ENCODE measurements around the gene OTOGL.
"Not testable (repeated sequence)": the region's sequence is repeated elsewhere in the genome, so short reads cannot be mapped to it uniquely, and the experiment has no call there.

The OTOGL gene

DNA sequence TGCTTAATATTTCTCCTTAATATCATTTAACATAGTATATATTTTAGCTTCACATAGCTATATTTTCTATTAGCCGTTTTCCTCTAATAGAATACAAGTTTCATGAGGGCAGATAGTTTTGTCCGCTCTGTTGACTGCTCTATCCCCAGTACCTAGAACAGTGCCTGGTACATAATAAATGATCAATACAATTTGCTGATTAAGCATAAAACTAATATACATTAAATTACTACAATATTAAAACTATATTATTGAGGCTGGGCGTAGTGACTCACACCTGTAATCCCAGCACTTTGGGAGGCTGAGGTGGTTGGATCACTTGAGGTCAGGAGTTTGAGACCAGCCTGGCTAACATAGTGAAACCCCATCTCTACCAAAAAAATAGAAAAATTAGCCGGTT, 128.6 kb downstream of the OTOGL start:
- not testable (repeated sequence) for DNase-seq

DNA sequence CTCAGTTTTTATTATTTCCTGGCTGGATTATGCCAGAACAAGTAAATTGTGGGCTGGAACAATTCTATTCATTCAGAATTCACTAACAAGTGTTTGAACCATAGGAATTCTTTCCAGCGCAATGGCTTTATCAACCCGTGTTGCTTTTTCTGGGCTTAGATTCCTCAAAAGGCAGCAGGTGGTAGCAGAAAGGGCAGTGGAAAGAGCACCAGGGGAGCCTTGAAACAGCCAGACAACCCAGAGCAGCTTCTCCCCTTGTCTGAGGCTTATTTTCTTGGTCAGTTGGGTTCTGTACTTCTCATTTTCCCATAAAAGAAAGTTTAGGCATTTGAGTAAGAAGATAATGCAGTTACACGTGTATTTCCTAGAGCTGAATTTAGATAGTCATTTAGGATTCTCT, 130.7 kb downstream of the OTOGL start:
- DNase-seq, result no peak

DNA sequence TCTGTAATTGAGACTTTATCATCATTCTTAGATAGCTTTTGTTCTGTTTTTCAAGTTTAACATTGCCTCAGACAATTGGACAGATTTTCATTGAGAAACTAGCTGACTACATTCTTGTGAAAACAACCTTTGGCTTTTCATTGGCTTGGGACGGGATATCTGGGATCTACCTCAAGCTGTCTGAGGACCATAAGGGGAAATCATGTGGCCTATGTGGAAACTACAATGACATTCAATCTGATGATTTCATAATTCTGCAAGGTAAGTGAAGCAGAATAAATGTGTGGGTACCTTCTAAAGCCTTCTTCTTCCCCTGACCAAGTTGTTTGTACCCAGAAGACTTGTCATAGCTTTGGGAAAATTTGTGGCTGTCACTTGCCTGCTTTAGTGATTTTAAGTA, 133.5 kb downstream of the OTOGL start:
- DNase-seq, result no peak

DNA sequence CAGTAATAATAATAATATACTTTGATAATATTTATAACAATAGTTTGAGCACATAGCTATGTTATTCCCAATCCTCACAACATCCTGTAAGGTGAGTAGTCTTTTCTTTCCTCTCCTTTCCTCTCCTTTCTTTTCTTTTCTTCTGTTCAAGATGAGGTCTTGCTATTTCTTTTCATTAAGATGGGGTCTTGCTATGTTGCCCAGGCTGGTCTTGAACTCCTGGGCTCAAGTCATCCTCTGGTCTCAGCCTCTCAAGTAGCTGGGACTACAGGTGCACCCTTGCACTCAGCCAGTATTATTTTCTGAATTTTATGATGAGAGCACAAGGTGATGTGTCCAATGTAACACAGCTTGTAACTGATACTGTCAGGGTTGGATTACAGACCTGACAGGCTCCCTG, 134.6 kb downstream of the OTOGL start:
- no peak for DNase-seq

DNA sequence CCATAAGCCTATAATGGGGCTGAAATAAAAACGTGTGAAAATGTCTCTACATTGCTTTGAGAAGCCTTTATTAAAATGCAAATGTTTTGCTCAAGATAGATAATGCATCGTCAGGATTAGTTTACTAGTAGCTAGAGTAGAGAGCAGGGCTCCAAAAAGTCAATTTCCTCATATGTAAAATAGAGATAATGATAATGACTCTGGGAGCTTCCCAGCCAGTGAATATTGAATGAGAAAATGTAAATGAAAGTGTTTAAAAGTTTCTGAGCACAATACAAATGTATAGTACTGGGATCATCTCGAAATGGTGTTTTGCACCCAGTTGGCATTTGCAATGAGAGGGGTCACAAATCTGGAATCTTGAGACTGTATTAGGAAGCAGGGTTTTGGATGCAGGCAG, 135.3 kb downstream of the OTOGL start:
- DNase-seq, result no peak

DNA sequence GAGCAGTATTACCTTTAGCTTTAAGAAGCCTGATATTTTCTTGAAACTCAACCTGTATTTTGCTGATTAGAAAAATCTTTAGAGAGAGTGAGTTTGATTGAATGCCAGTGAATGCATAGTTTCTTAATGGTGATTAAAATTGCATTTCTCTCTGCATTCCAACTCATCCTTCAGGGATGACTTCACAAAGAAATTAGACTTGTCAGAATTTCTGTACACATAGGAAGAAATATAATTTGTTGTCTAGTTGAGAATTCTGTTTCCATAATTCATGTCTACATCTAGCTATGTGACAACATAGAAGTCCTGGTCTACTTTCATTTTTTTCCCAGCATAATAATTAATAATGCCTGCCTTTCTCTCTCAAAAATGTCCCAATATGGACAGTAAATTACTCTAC, 136.6 kb downstream of the OTOGL start:
- no peak for DNase-seq

DNA sequence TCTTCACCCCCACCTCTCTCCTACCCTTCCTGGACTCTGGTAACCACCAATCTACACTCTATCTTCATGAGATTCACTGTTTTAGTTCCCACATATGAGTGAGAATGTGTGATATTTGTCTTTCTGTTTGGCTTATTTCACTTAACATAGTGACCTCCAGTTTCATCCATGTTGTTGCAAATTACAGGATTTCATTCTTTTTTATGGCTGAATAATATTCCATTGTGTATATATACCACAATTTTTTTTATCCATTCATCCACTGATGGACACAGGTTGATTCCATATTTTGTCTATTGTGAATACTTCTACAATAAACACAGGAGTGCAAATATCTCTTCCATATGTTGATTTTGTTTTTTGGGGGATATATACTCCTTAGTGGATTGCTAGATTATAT, 140.5 kb downstream of the OTOGL start:
- no peak for DNase-seq

DNA sequence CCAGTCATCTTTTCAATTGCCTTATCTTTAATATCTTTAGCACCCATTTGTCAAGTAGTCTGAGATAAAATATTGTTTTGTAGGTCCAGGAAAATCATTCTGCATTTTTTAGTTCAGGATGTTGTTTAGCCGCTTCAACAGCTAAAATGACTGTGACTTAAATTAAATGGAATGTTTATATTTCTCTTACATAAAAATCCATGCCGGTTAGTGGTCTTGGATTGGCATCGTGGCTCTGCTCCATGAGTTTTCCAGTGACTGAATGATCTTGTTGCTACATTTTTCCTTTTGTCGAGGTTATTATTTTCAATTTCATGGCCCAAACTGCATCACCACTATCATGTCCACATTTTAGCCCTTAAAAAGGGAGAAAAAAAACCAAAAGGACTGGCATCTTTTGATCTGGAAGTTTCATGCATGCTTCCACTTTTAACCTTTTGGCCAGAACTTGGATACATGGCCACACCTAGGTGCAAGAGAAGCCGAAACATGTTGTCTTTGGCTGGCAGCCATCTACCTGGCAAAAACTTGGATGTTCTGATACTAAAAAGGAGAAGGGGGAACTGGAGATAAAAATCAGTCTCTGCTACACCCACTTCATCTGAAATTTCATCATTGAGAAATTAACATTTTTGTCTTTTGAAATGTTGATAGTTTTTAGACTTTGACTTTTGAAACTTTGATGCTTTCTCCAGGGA, 142.4 kb downstream of the OTOGL start:
- no peak for DNase-seq

DNA sequence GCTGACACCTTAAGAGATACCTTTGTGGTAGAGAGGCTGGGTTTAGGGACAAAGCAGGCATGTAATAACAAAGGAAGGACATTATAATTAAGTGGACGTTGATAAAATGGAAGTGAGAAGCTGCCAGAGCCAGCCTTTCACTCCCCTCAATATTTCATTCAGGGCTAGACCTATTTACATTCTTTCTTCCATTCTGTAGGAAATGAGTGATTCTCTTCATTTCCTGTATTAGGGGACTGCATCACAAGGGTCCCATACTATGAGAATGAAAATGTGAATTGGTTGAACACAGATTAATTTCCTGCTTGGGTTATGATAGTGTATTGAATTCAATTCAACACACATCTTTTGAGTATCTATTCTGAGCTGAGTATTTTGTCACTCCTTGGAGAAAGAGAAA, 143.0 kb downstream of the OTOGL start:
- DNase-seq, result no peak

DNA sequence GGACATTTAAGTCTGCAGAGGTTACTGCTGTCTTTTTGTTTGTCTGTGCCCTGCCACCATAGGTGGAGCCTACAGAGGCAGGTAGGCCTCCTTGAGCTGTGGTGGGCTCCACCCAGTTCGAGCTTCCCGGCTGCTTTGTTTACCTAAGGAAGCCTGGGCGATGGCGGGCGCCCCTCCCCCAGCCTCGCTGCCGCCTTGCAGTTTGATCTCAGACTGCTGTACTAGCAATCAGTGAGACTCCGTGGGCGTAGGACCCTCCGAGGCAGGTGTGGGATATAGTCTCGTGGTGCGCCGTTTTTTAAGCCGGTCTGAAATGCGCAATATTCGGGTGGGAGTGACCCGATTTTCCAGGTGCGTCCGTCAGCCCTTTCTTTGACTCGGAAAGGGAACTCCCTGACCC, 150.2 kb downstream of the OTOGL start:
- DNase-seq, result not testable (repeated sequence)

DNA sequence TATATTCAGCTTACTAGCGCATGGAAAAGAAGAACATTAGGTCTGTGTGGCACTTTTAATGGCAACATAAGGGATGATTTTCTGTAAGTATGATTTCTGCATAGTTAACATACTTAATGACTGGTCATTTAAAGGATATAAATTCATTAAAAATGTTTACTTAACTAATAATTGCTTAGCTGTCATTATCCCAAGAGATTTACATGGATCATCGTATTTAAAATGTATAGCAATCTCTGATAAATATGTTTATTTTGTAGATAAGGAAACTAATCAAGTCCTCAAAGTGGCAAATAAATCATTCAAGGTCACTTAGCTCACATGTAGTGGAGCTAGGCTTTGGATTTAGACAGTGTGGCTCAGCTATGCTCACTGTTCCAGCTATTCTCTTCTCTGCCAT, 158.6 kb downstream of the OTOGL start:
- no peak for DNase-seq

DNA sequence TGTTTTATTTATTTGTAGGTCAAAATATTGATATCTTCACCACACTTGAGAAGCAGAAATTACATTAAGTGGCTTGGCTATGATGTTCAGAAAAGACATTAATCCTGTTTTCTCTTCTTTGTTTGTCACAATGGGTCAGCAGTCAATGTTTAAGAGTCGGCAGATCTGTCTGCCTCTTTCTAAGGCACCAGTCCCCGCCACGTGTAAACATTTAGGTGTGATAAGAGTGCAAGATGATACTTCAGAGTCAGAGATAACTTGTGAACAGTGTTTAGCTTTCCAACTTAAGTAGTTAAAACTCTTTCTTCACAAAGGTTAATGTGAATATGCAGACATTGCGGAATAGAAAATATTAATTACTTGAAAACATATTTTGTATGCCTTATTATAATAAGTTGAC, 160.9 kb downstream of the OTOGL start:
- DNase-seq, result no peak

DNA sequence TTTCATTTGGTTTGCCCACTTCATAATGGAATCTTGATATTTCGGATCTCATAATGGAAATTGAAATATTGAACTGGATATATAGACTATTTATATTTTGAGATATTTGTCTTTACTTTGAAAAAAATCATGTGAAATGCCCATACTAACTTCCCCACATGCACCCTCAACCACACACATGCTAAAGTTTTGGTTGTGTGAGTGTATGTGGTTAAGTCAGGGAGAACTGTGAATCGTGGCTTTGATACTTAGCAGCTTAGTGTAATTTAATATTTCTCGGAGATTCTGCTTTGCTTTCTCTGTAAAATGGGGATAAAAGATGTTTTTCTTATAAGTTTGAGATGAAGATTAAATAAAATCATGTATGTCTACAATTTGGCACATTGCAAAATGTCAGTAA, 162.1 kb downstream of the OTOGL start:
- DNase-seq, result no peak

DNA sequence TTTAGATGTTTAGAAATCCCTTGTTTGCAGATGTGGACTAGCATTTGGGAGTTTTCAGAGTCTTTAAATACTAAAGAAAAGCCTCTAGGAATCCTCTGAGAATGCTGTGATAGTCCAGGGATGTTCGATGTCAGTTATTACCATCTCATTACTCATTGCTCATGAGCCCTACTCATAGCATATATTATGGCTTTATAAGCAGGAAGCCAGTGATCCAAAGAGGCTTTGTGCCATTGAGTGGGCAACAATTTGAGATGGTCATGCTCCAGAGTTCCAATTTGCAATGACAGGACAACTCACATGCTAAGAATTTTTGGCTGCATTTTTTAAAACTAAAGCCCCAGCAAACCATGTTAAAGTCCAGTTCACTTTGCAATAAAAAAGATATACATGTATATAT, 163.0 kb downstream of the OTOGL start:
- no peak for DNase-seq

DNA sequence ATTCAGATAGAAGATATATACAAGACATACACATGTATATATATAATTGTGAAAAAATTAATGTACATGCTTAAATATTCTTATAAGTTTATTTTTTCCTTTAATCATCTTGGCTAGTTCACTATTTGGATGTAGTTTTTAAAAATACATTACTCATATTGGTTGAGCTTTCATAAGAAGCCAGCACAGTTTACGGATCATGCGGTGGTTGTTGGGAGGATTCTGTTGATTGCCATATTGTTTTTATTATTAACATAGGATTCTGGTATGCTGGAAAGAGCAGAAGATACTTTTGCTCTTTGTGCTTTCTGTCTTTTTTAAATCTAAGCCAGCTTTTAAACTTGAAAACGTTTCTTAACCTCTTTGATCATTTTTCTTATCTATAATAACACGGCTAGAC, 163.4 kb downstream of the OTOGL start:
- DNase-seq, result no peak

DNA sequence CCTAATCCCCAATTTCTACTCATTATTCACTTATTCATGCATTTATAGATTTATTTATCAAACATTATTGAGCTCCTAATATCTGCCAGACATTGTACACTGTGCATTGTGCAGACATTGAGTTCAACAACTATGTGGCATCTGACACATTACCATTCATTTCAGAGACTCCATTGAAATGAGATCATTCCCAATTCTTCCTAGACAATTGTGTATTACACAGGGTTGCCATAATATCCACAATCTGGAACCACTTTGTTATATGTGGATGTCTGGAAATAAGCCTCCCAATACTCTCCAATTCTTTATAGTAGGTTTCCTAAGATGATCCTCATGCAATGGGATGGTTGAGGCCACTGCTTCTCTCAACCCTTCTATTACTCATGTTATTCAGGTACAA, 165.0 kb downstream of the OTOGL start:
- DNase-seq, result no peak

DNA sequence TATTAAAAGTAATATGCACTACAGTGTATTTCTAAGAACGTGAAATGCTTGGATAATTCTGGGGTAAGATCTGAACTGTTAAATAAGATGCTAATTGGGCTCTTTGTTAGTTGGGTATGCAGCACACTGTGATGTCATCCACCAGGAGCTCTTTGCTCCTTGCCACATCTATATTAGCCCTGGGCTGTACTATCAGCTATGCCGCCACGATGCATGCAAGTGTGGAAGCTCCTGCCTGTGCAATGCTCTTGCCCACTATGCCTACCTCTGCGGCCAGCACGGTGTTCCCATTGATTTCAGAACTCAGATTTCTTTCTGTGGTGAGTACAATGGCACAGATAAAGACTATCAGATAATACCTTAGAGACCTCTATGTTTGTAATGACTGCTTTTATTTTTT, 165.6 kb downstream of the OTOGL start:
- DNase-seq, result no peak

DNA sequence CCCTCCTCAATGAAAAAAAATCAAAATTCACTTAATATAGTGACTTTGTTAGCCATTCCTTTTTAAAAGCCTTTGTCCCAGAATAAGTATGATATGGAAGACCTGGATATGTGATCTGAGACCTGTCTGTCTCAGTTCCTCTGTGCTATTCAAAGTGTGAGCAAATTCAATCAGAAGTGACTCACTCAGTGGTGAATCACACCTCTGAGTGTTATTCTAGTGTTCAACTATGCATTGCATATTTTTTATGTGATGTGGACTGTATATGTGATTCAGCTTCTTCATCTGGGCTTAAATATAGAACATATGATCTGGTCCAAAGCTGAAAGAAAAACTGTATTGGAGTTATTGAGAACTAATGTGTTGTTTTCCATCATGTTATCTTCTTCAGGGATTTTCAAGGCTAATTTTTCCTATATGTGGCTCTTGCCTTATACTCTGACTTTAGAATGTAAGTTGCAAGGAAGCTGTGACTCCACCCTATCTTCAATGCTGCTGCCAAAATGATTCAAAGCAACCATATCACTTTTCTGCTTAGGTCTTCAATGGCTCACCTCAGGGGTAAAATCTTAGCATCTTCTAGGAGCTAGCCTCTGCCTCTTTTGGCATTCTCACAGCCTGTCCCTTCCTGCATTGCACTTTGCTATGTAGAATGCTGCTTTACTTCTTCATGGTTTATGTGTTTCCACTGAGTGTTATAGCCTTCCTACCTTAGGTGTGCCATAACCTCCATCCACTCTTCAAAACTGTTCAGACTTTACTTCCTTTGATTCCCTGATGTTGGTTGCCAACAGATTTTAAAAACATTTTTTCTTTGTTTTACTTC, 169.8 kb downstream of the OTOGL start:
- no peak for DNase-seq

DNA sequence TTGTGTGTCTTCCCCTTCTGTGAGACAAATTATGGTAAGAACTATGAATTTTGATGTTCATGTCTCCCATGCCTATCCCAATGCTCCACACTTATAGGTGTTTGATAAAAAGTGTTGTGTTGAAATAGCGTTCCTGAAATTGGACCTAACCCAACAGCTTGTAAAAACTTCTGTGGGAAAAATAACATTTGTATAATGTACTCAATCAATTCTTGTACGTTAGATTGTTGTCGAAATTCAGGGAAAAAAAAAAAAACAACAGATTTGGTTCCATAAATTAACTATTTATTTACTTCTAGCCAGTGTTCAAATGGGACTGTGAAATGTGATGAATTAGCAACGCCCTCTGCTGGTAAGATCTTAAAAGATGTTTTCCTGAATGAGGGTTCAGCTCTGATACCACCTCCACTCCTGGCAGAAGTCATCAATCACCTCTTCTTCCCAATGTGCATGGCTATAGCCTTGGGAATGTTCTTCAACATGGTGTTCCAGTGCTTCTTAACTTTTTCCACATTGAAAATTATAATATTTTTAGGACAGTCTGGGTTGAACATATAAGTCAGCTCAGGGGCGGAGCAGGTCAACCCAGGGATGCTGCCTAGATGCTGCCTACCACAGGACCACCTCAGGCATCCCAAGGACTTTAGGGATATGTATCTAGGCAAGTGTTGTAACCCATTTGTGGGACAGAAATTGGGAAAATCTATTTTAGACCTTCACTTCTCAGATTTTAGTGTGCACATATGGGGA, 170.6 kb downstream of the OTOGL start:
- peak; percentile 38 for DNase-seq

DNA sequence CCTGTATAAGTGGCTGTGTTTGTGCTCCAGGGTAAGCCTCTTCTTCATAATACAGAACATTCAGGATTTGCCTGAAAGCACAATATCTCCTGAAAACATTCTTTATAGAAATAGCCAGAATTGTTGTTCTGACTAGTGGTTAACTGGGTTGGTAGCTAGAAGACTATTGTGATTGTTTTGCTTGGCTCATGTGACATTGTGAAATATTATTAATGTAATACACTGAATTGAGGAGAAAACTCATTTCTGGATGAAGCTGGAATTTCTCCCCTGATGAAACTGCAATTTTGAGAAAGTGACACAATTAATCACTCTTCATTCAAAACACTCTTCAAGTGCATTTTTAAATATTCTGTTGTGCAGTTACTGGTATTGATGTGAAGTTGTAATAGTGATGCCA, 172.4 kb downstream of the OTOGL start:
- DNase-seq, result no peak

DNA sequence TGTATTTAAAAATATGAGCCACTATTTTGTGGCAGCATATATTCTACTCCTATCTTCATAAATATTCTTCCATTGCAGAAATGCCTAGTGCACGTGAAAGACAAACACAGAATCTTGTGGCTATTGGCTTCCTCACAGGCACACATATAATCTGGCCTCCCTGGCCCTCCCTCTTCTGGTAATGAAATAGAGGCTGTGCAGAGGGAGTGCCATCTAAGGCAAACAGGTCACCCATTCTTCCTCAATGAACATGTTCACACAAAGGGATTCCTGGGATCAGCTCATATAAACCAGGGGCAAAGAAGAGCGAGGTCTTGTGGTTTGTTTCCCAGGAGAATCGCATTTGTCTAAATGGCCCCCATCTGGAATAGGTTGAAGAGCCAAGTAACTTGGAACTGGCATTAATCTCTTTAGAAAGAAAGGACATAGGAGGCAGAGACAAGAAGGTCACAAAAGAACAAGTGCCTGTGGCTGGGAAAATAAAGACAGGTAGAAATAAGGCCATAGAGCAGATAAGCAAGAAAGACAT, 173.1 kb downstream of the OTOGL start:
- no peak for DNase-seq

DNA sequence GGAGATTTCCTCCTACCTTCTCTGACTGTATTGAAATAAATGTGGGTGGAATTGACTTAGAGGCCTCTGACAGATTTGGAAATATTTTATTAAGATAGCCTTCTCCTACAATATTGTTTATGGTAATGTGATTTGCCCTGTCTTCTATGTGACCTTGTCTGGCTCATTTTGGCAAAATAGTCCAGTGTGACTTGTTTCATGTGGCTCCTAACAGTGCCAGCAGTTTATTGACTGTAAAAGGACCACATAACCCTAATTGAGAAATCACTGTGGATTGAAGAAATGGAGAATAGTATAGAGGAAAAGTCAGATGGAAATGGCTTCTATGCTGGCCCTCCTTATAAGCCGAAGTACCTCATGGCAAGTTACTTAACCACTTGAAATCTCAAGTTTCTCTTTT, 173.8 kb downstream of the OTOGL start:
- no peak for DNase-seq

DNA sequence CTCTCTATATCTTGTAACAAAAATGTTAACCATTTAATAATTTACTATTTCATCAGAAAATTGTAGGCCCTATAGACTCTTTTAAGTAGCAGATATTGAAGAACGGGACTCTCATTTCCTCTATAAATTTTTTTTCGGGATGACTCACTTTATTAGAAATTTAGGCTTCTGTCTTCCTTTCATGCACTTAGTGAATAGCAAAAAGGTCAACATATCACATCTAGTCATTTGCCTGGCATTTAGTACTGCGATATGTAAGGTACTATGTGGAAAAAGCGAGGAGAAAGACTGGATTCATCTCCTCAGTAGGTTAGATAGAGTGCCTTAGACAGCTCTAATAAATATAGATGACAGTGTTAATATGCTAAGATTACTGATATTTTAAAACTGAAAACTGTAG, 178.4 kb downstream of the OTOGL start:
- DNase-seq, result no peak

DNA sequence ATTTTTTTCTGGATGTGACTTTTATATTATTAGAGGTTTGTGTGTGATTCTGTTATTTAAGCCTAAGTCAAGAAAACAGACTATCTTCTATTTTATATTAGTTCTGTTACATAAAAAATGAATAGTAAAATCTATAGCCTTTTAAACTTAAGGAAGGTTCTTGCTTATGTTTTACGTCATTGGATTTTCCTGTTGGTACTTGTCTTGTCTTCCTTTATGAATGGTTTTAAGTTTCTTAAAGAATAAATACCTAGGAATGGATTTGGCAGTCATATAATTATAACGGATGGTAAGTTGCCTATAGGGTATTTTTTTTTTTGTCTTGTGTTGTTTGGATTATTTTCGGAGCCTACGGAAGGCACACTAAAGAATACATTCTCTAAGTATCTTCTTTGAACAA, 182.9 kb downstream of the OTOGL start:
- DNase-seq, result no peak

Measured in CD4-positive, alpha-beta T cell treated with Interleukin-17A for 1 hour (primary cell).